K562 (cell line): Measurements from ENCODE around the gene WASL. TPM values are rescaled to one million over a fixed set of nuclear protein-coding genes. Genes with fewer than 3 reads are reported as not detected.

ENCODE experiments used
- ATAC-seq: fragments of 200-7000 bp; cut with Tn5 transposase; 3 replicates; pipeline ENCODE4 v1.9.1; 2020; ENCODE audit warnings: moderate library complexity
- BruUV-seq: library from RNA; stranded (reverse); fragments of 400-500 nt; replicated peaks from 2 replicates; lab custom pipeline; 2021; lab: Mats Ljungman, UMichigan
- CTCF ChIA-PET: fragments of 300-600 bp; formaldehyde crosslinking; extraction: SDS; loops from one replicate; lab custom pipeline; 2021; ENCODE audit warnings: low intra/inter-chr PET ratio; lab: Yijun Ruan, JAX
- POLR2A ChIA-PET: fragments of 300-600, 350-650 bp; sonication (Branson Sonifier 250); formaldehyde crosslinking; extraction: SDS; loops from one replicate; lab custom pipeline; 2021; ENCODE audit warnings: antibody characterized with exemption, inconsistent platforms; lab: Yijun Ruan, JAX
- DNase-seq, 4 experiments: peaks; one replicate each; pipeline versions ENCODE4 v3.0.0 to v3.0.0-alpha.2; 2011 to 2018; ENCODE audit warnings: low spot score in 3 of 4, mixed read lengths in 3 of 4; ENCODE audit errors: extremely low read depth in 1 of 4
- FAIRE-seq: peaks from 2 replicates; lab custom pipeline; 2011; peaks lifted over from hg19 to GRCh38; lab: Jason Lieb, UNC
- H2AFZ ChIP-seq: 2 replicates; pipeline ENCODE4 v1.6.0; 2011; ENCODE audit warnings: low read depth, low read length, control low read depth, inconsistent platforms
- H3K27ac ChIP-seq: fragments of 200-600 bp; 3 replicates; pipeline ENCODE4 v1.8.0; 2011; ENCODE audit warnings: low read depth, mild to moderate bottlenecking, control low read depth, inconsistent platforms, low read length, moderate library complexity, mixed read lengths; ENCODE audit errors: extremely low read depth
- H3K27me3 ChIP-seq, 2 experiments: fragments of 300-600 bp in 1 of 2; 2 replicates in 1 of 2; 3 replicates in 1 of 2; pipeline versions ENCODE4 v1.6.0 to v1.8.0; 2011; ENCODE audit warnings: inconsistent platforms in 2 of 2, low read length in 2 of 2, mild to moderate bottlenecking in 1 of 2, mixed read lengths in 1 of 2, moderate library complexity in 1 of 2; ENCODE audit not compliant: control insufficient read depth in 2 of 2, insufficient read depth in 2 of 2
- H3K36me3 ChIP-seq: fragments of 300-600 bp; 3 replicates; pipeline ENCODE4 v1.8.0; 2011; ENCODE audit warnings: mild to moderate bottlenecking, low read length, inconsistent platforms; ENCODE audit not compliant: control insufficient read depth, insufficient read depth
- H3K4me1 ChIP-seq, 2 experiments: fragments of 200-600 bp in 1 of 2; replicated peaks in 1 of 2; 2 replicates in 1 of 2; 3 replicates in 1 of 2; pipeline versions ENCODE4 v1.5.1 to v1.8.0; 2011; ENCODE audit warnings: inconsistent platforms in 2 of 2, low read length in 2 of 2, mild to moderate bottlenecking in 1 of 2, mixed read lengths in 1 of 2, moderate library complexity in 1 of 2; ENCODE audit not compliant: control insufficient read depth in 2 of 2, insufficient read depth in 2 of 2
- H3K4me2 ChIP-seq: 2 replicates; pipeline ENCODE4 v1.6.1; 2011; ENCODE audit warnings: low read length, control low read depth, inconsistent platforms, mixed read lengths; ENCODE audit not compliant: insufficient read depth
- H3K4me3 ChIP-seq: fragments of 200-600 bp; sonication (generic), shearing (Covaris generic); 2 replicates; pipeline ENCODE4 v1.5.1; 2016; ENCODE audit warnings: control low read depth, inconsistent platforms
- H3K79me2 ChIP-seq: fragments of 200-600 bp; 3 replicates; pipeline ENCODE4 v1.8.0; 2011; ENCODE audit warnings: low read length, inconsistent platforms; ENCODE audit not compliant: control insufficient read depth, insufficient read depth
- H3K9ac ChIP-seq, 2 experiments: 2 replicates each; pipeline versions ENCODE4 v1.6.0 to v1.6.1; 2011; ENCODE audit warnings: low read depth in 2 of 2, low read length in 2 of 2, control low read depth in 1 of 2, inconsistent platforms in 1 of 2, mild to moderate bottlenecking in 1 of 2, mixed read lengths in 1 of 2; ENCODE audit not compliant: insufficient read depth in 1 of 2
- H3K9me1 ChIP-seq: one replicate; pipeline ENCODE4 v1.6.0; 2011; ENCODE audit warnings: inconsistent platforms, mild to moderate bottlenecking, low read length, moderate library complexity; ENCODE audit not compliant: control insufficient read depth, insufficient read depth
- H3K9me3 ChIP-seq: replicated peaks from 2 replicates; pipeline ENCODE4 v1.5.1; 2011; ENCODE audit warnings: low read depth, low read length, inconsistent platforms; ENCODE audit not compliant: control insufficient read depth, insufficient read depth
- H4K20me1 ChIP-seq: replicated peaks from 2 replicates; pipeline ENCODE4 v1.6.1; 2011; ENCODE audit warnings: low read length, inconsistent platforms, mixed read lengths; ENCODE audit not compliant: control insufficient read depth, insufficient read depth
- BRCA1 ChIP-seq, 2 experiments: fragments of 450-650 bp in 1 of 2; sonication (generic) in 1 of 2; formaldehyde crosslinking in 1 of 2; IDR thresholded peaks; 2 replicates each; pipeline versions ENCODE4 v1.5.0 to v1.6.1; 2017 to 2020; ENCODE audit warnings: mild to moderate bottlenecking in 1 of 2, missing genetic modification reagents in 1 of 2
- ETV1 ChIP-seq: fragments of 450-650 bp; conservative IDR thresholded peaks from 2 replicates; pipeline ENCODE4 v1.6.1; 2016; ENCODE audit warnings: missing genetic modification characterization, control low read depth, low read depth, missing compliant biosample characterization
- GTF2E2 ChIP-seq: fragments of 200-800 bp; sonication (Bioruptor generic); IDR thresholded peaks from 2 replicates; pipeline ENCODE4 v1.6.1; 2016; ENCODE audit warnings: missing genetic modification characterization, missing compliant biosample characterization
- JUND ChIP-seq, 2 experiments: IDR thresholded peaks; 2 replicates in 1 of 2; 3 replicates in 1 of 2; pipeline ENCODE4 v1.6.1; 2011; ENCODE audit warnings: borderline replicate concordance in 2 of 2, low read depth in 2 of 2, low read length in 2 of 2, improper control_type of control experiment in 1 of 2, missing biosample characterization in 1 of 2, missing genetic modification characterization in 1 of 2, missing genetic modification reagents in 1 of 2
- PBX2 ChIP-seq, 2 experiments: IDR thresholded peaks in 1 of 2; conservative IDR thresholded peaks in 1 of 2; 2 replicates each; pipeline ENCODE4 v1.6.1; 2016; ENCODE audit warnings: low read depth in 2 of 2, mild to moderate bottlenecking in 1 of 2, missing compliant biosample characterization in 1 of 2, missing genetic modification characterization in 1 of 2, moderate library complexity in 1 of 2
- RBM25 ChIP-seq: fragments of 200-400 bp; formaldehyde crosslinking; IDR thresholded peaks from 2 replicates; pipeline ENCODE4 v1.6.1; 2018; ENCODE audit warnings: low read length, low read depth, moderate library complexity; ENCODE audit not compliant: severe bottlenecking
- SIN3A ChIP-seq, 2 experiments: fragments of 150-350 bp in 1 of 2; IDR thresholded peaks; 2 replicates each; pipeline ENCODE4 v1.6.1; 2011 to 2016; ENCODE audit warnings: borderline replicate concordance in 2 of 2, low read depth in 2 of 2, low read length in 2 of 2, mild to moderate bottlenecking in 2 of 2, moderate library complexity in 2 of 2; ENCODE audit not compliant: control insufficient read depth in 1 of 2
- SIX5 ChIP-seq, 2 experiments: IDR thresholded peaks; 2 replicates each; pipeline ENCODE4 v1.6.1; 2011; ENCODE audit warnings: low read length in 2 of 2, borderline replicate concordance in 1 of 2, low read depth in 1 of 2, mild to moderate bottlenecking in 1 of 2, moderate library complexity in 1 of 2; ENCODE audit not compliant: insufficient read depth in 1 of 2
- ZFX ChIP-seq: sonication (generic); formaldehyde crosslinking; IDR thresholded peaks from 2 replicates; pipeline ENCODE4 v1.8.0; 2022; ENCODE audit warnings: mild to moderate bottlenecking, missing genetic modification reagents, moderate library complexity
- ZNF146 ChIP-seq: IDR thresholded peaks from one replicate; pipeline ENCODE4 v1.6.1; 2018; ENCODE audit warnings: missing compliant biosample characterization; ENCODE audit not compliant: unreplicated experiment
- ZNF184 ChIP-seq: sonication (generic); formaldehyde crosslinking; IDR thresholded peaks from 2 replicates; pipeline ENCODE4 v1.5.0; 2020; ENCODE audit warnings: missing genetic modification reagents
- WGBS: fragments of 100-300 bp; shearing (Covaris generic); methylation state at CpG from one replicate; pipeline ENCODE4 v1.1.6; 2016; ENCODE audit warnings: low coverage, mixed read lengths; ENCODE audit not compliant: insufficient coverage; ENCODE audit errors: missing lambda C conversion rate; 5-methylcytosine and 5-hydroxymethylcytosine counted together
- in situ Hi-C: fragments of 300-500 bp; cut with MboI; formaldehyde crosslinking; loops from 4 replicates; pipeline ENCODE4 v1.15.0; 2018; ENCODE audit warnings: inconsistent platforms, mixed read lengths
- intact Hi-C: fragments of 100-400 bp; cut with micrococcal nuclease; formaldehyde crosslinking; loops from 2 replicates; pipeline ENCODE4 v1.14.2; 2022
- polyA plus RNA-seq, 8 experiments: library from polyadenylated mRNA; depleted of rRNA in 4 of 8; stranded (reverse) in 5 of 8; unstranded in 3 of 8; fragments of >200 nt; fragmentation: Nextera tagmentation in 2 of 8; fragmentation: Illumina TruSeq in 1 of 8; extraction: Ambion mirVana in 2 of 8; extraction: Trizol in 1 of 8; gene quantifications; 2 replicates each; pipeline versions ENCODE4 v1.2.1 to v1.2.3, GENCODE V29; 2011 to 2014; ENCODE audit warnings: inconsistent platforms in 1 of 8, missing spikeins in 1 of 8
- total RNA-seq, 7 experiments: library from RNA; depleted of rRNA in 6 of 7; stranded (reverse); fragments of >200 nt in 6 of 7; fragmentation: Illumina TruSeq in 2 of 7; extraction: Trizol in 2 of 7; gene quantifications; 2 replicates each; pipeline versions ENCODE4 v1.2.1 to v1.2.3, GENCODE V29; 2011 to 2021; ENCODE audit warnings: low replicate concordance in 1 of 7

Gene WASL
- total and polyA plus RNA-seq, 9 of the 15 experiments (the other 6 are each of a cell fraction or from before 2014, with no cell fraction given), result 3.2 to 13.9 (median 8.3) TPM

DNA sequence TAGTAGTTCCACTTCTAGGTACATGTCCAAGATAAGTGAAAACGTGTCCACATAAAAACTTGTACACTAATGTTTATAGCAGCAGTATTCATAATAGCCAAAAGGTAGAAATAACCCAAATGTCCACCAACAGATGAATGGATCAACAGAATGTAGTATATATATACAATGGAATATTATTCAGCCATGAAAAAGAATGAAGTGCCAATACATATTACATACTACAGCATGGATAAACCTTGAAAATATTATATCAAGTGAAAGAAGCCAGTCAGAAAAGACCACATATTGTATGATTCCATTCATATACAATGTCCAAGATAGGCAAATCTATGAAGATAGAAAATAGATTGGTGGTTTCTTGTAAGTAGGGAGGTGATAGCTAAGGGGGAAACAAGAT, 47.8 kb upstream of the WASL start:
- no peaks in the 10 kb centered on the region for H3K36me3 ChIP-seq
- H3K4me3 ChIP-seq, result no peak overlapping the region
- intact Hi-C loops (loop anchor here (2.0 kb wide), 2 partner anchors 162 to 988 kb away; no protein-coding TSS in a partner anchor), in situ Hi-C loops (no loop called here)
- POLR2A ChIA-PET, result no interaction called here
- no TSS peak for BruUV-seq
- no peaks in the 10 kb centered on the region for H3K27me3 ChIP-seq
- H3K79me2 ChIP-seq, result no peaks in the 10 kb centered on the region
- no peak overlapping the region for H2AFZ ChIP-seq
- TF ChIP-seq GTF2E2 (no peak), JUND (IDR thresholded peaks at IDR 0.05; ENCODE audit: borderline replicate concordance, low read depth, low read length) (no peak), JUND (tag; IDR thresholded peaks at IDR 0.05; ENCODE audit: borderline replicate concordance, low read depth, low read length) (no peak), BRCA1 (IDR thresholded peaks at IDR 0.05) (no peak), BRCA1 (CRISPR knock-in tag; IDR thresholded peaks at IDR 0.05) (no peak), ZNF146 (CRISPR knock-in tag) (peak; percentile 96), PBX2 (CRISPR knock-in tag; IDR thresholded peaks at IDR 0.05; ENCODE audit: low read depth) (no peak), PBX2 (tag; conservative IDR thresholded peaks at IDR 0.05; ENCODE audit: low read depth) (no peak), ZFX (no peak), SIN3A (IDR thresholded peaks at IDR 0.05; ENCODE audit: borderline replicate concordance in 2 of 2, control insufficient read depth in 1 of 2, low read depth in 2 of 2, low read length in 2 of 2) (no peak), ZNF184 (CRISPR knock-in tag) (no peak), RBM25 (peak; percentile 60), ETV1 (tag) (no peak), SIX5 (IDR thresholded peaks at IDR 0.05; ENCODE audit: borderline replicate concordance in 1 of 2, insufficient read depth in 1 of 2, low read depth in 1 of 2, low read length in 2 of 2) (no peak)
- no peak overlapping the region for H3K4me2 ChIP-seq
- H3K9me3 ChIP-seq, result no peaks in the 10 kb centered on the region
- no peak for ATAC-seq
- FAIRE-seq, result no peak
- H3K9ac ChIP-seq, result no peak overlapping the region
- H3K4me1 ChIP-seq, result peaks cover 0 to 13% of the 10 kb centered on the region in 2 experiments; a peak in 1 of 5 replicates
- H3K9me1 ChIP-seq, result no peaks in the 10 kb centered on the region
- DNase-seq, result no peak
- CTCF ChIA-PET, result no interaction called here
- 8% methylated on average over 1 of the region's 1 CpG for WGBS
- no peak overlapping the region for H3K27ac ChIP-seq
- no peaks in the 10 kb centered on the region for H4K20me1 ChIP-seq
